Left ventricle myocardium superior (tissue), 1 donor: ENCODE measurements around the gene KLK6. TPM values are rescaled to one million over a fixed set of nuclear protein-coding genes. Genes with fewer than 3 reads are reported as not detected.
"Not testable (repeated sequence)": the region's sequence is repeated elsewhere in the genome, so short reads cannot be mapped to it uniquely, and the experiment has no call there.

Experiments
- ATAC-seq: fragments of 200-7000 bp; cut with Tn5 transposase; one replicate; pipeline ENCODE4 v1.9.1; 2020; ENCODE audit warnings: mild to moderate bottlenecking, moderate library complexity
- DNase-seq: peaks from one replicate; pipeline ENCODE4 v3.0.0-alpha.2; 2020
- intact Hi-C: fragments of 100-400 bp; cut with micrococcal nuclease; formaldehyde crosslinking; loops from one replicate; pipeline ENCODE4 v1.11.0; 2022
- total RNA-seq: library from RNA; stranded (reverse); fragmentation: NEBNext Ultra II Directional; extraction: Animal tissue kit (Norgen Biotek cat#: 25700); gene quantifications from one replicate; pipeline ENCODE4 v1.2.1, GENCODE V29; 2021
- donor health status: DM: no; HTN: yes; CAD: no; lungs with severe emphysema.

The KLK6 gene
- total RNA-seq, 1 donor from 2014 or later = not detected

GRCh38 chr19:50998061-50998460 is 28.7 kb upstream of the KLK6 start:
- no peak for DNase-seq
- intact Hi-C loops = no loop called here
- ATAC-seq = no peak

- DNase-seq = no peak
- intact Hi-C loops = no loop called here
- no peak for ATAC-seq
Observed at GRCh38 chr19:50994129-50994528, 24.7 kb upstream of the KLK6 start.

- no peak for ATAC-seq
- no peak for DNase-seq
- intact Hi-C loops = no loop called here
Observed at GRCh38 chr19:50992666-50993035, 23.3 kb upstream of the KLK6 start.

DNA sequence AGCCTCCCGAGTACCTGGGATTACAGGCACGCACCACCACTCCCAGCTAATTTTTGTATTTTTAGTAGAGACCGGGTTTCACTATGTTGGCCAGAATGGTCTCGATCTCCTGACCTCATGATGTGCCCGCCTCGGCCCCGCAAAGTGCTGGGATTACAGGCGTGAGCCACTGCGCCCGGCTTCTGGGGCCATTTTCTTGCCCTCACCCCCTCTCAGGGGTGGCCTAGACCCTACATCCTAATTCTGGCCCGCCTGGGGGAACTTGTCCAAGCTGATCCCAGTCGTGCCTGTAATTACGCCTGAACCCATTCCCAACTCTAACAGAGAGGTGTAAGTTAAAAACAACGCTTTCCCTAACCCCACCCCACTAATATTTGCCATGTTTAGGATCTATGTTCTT is 15.0 kb upstream of the KLK6 start:
- intact Hi-C loops, DNase-seq, ATAC-seq: not testable (repeated sequence)

- no peak for DNase-seq
- intact Hi-C loops = no loop called here
- ATAC-seq = no peak
Observed at GRCh38 chr19:50983625-50984292, 14.4 kb upstream of the KLK6 start, which contains the start of gene KLK7. KLK7 (minus strand) TSS chr19:50983917; CDS start chr19:50982399, 1,518 bp downstream.

DNA sequence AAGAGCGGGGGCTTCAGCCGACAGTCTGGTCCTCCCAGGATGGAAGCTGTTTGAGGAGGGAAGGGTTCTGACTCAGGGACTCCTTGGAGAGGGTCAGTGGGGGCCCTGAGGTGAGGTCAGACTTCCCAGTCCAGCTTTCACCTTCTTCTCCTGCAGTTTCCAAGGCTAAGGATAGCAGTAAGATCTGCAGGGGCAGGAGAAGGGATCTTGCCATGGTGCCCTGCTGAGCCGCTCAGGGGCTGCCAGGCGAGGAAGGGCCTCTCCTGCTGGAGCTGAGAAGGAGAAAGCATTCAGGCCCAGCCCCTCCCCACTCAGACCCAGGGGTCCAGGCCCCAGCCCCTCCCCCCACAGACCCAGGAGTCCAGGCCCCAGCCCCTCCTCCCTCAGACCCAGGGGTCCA is 12.8 kb upstream of the KLK6 start:
- DNase-seq (no peak), ATAC-seq (no peak)
- intact Hi-C loops = no loop called here

- intact Hi-C loops = no loop called here
- DNase-seq (no peak), ATAC-seq (no peak)
Observed at GRCh38 chr19:50981587-50982146, 12.3 kb upstream of the KLK6 start.

- DNase-seq (no peak), ATAC-seq (no peak)
- intact Hi-C loops = no loop called here
Observed at GRCh38 chr19:50980208-50980607, 10.8 kb upstream of the KLK6 start.

GRCh38 chr19:50979758-50980157 is 10.4 kb upstream of the KLK6 start:
- DNase-seq = no peak
- intact Hi-C loops = no loop called here
- ATAC-seq = no peak

DNA sequence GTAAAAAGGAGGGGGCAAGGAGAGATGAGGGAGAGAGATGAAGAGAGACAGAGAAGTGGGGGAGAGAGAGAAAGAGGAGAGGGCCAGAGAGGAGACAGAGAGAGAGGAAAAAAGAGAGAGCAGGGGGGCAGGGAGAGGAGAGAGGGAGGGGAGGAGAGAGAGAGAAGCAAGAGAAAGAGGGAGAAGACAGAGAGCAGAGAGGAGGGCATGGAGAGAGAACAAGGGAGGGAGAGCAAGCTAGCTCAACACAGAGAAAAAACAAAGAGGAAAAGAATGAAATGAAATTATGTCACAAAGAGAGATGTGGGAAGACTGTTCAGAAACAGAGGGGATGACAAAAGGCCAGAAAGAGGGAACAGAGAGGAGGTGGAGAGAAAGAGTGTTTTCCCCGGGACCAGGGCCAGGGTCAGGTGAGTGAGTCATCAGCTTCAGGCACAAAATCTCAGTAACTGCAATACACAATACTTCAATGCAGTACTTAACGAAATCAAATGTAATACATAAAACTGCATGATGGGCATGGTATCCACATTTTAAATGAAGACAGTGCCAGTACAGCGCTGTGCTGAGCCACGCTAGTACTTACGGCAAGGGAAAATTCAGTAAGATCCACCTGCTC is 9.5 kb upstream of the KLK6 start:
- no peak for DNase-seq
- intact Hi-C loops = no loop called here
- no peak for ATAC-seq

DNA sequence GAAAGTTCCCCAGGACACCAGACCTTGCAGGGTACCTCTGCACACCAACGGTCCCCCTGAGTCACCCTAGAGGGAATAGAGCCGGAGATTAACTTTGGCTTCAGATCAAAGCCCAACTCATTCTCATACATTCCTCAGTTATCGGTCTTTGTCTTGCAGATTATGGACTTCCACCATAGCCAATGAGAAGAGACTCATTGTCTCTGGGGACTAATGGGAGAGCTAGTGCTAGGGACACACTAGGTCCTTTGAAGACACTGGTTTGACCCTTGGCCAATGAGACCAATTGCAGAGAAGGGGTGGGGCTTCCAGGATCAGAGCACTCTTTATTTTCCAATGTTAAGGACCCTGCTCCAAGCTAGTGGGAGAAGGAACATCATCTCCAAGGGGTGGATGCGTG is 8.2 kb upstream of the KLK6 start:
- ATAC-seq (no peak), DNase-seq (no peak)
- intact Hi-C loops = no loop called here

DNA sequence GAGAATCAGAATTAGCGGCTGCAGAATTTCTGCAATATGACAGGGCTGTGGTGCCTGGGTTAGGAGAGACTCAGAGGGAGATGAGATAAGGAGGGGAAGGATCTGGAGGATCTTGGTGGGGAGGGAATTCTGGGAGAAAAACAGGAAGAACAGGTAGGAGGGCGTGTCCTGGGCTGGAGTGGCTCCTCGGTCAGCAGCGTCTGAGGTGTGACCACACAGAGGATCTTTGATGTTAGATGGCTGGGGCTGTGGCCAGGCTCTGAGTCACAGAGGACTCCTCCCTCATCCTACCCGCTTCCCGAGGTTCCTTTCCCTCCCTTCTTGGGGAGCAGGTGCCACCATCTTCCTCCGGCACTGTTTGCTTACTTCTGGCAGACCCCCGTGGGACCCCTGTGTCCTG is 6.4 kb upstream of the KLK6 start:
- intact Hi-C loops = no loop called here
- no peak for DNase-seq
- ATAC-seq = no peak

DNA sequence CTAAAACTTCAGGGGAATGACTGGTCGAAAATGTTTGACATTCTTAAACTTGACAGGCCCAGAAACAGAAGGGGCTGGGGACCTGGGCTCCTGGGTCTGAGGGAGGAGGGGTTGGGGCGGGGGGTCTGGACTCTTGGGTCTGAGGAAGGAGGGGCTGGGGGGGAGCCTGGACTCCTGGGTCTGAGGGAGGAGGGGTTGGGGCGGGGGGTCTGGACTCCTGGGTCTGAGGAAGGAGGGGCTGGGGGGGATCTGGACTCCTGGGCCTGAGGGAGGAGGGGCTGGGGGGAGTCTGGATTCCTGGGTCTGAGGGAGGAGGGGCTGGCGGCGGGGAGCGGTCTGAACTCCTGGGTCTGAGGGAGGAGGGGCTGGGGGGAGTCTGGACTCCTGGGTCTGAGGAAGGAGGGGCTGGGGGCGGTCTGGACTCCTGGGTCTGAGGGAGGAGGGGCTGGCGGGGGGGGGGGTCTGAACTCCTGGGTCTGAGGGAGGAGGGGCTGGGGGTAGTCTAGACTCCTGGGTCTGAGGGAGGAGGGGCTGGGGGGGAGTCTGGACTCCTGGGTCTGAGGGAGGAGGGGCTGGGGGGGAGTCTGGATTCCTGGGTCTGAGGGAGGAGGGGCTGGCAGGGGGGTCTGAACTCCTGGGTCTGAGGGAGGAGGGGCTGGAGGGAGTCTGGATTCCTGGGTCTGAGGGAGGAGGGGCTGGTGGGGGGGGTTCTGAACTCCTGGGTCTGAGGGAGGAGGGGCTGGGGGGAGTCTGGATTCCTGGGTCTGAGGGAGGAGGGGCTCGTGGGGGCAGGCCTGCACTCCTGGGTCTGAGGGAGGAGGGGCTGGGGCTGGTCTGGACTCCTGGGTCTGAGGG is 5.5 kb upstream of the KLK6 start:
- intact Hi-C loops = no loop called here
- DNase-seq (no peak), ATAC-seq (no peak)

- DNase-seq (no peak), ATAC-seq (no peak)
- intact Hi-C loops = no loop called here
Observed at GRCh38 chr19:50972795-50973376, 3.5 kb upstream of the KLK6 start.

- intact Hi-C loops, DNase-seq, ATAC-seq: not testable (repeated sequence)
Observed at GRCh38 chr19:50969810-50970209, 419 bp upstream of the KLK6 start.

GRCh38 chr19:50968716-50969412 is 527 bp downstream of the KLK6 start:
- no peak for DNase-seq
- ATAC-seq = no peak
- intact Hi-C loops = no loop called here

DNA sequence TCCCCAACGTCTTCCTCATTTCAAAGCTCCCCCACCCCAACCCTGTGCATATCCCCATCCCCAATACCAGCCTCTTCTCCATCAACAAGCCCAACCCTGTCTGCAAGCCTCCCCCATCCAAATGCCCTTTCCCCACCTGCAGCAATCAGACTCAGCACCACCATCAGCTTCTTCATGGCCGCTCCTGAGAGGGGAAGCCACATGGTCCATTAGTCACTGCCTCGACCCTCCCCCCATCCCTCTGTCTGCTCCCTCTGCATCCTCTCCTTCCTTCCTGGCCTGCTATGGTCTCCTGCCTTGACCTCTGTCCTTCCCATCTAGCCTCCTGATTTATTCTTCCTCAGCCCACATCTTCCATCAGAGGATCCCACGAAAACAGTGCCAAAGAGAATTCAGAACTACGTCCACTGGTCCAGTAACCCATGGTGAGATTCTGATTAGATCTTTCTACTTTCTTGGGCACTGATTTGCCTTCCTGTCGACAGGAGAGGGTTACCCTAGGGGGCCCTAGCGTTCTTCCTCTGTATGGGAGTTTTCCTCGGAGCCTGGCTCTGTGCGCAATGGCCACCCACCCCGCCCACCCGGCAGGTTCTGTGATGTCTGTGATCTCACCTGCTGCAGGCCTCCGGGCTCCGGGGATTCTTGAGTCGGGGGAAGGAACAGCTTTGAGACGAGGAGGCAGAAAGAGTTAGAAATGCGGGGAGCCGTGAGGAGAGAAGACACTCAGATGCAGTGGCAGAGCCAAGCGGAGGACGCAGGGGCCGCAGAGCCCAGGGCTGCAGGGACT is 1.3 kb downstream of the KLK6 start:
- intact Hi-C loops = no loop called here
- ATAC-seq = no peak

DNA sequence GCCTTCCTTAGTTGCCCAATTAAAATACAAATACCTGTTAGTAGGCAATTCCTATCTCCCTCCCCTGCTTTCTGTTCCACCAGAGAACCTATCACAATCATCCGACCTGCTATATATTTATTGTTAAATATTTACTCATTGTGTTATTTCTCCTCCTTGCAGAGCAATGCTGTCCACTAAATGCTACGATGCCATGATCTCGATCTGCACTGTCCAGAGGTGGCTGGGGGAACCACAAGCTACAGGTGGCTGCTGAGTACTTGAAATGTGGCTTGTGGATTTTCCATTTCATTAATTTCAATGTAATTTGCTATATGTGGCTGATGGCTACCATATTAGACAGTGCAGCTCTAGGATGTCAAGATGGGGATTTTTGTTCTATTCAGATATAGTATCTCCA is 5.1 kb downstream of the KLK6 start:
- DNase-seq = no peak
- intact Hi-C loops = no loop called here
- no peak for ATAC-seq

More for the DNA sequence above, 1.3 kb downstream of the KLK6 start:
- DNase-seq = no peak
